DND-41 (cell line): Measurements from ENCODE around the gene BRI3BP.

Source experiments
- EZH2 ChIP-seq: IDR thresholded peaks from 3 replicates; pipeline ENCODE4 v1.6.1; 2012; ENCODE audit warnings: borderline replicate concordance, low read depth, mild to moderate bottlenecking, moderate library complexity, low read length, inconsistent platforms; ENCODE audit not compliant: severe bottlenecking
- TF ChIP-seq, protein P1 (sequence below): IDR thresholded peaks from 2 replicates; pipeline ENCODE4 v1.5.1; 2012; ENCODE audit warnings: borderline replicate concordance, low read length, moderate library complexity, mild to moderate bottlenecking; ENCODE audit not compliant: poor library complexity, severe bottlenecking; ENCODE audit errors: extremely low read depth

DNA sequence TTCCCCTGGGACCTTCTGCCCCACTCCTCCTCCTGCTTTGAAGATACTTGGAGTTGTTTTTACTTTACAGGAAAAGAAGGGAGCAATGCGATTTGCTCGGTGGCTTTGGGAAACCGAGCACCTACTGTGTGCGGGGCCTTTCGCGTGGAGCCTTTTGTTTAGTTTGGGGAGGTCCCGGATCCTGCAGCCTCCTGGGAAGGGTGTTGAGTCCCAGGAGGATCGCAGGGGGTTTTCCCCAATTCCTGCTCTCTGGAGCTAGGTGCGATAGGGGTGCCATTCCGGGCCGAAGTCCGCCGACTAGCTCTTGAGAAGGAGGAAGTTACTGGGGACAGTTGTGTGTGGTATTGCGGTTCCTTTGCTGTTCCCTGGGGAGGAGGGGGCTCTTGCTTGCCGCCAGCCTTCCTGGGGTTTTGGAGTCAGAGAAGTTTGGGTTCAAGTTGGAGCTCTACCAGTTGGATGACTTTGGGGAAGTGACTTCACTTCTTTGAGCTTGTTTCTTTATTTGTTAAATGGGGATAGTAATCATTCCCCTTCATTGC is 1.1 kb downstream of the BRI3BP start:
- TF ChIP-seq, protein P1, sequence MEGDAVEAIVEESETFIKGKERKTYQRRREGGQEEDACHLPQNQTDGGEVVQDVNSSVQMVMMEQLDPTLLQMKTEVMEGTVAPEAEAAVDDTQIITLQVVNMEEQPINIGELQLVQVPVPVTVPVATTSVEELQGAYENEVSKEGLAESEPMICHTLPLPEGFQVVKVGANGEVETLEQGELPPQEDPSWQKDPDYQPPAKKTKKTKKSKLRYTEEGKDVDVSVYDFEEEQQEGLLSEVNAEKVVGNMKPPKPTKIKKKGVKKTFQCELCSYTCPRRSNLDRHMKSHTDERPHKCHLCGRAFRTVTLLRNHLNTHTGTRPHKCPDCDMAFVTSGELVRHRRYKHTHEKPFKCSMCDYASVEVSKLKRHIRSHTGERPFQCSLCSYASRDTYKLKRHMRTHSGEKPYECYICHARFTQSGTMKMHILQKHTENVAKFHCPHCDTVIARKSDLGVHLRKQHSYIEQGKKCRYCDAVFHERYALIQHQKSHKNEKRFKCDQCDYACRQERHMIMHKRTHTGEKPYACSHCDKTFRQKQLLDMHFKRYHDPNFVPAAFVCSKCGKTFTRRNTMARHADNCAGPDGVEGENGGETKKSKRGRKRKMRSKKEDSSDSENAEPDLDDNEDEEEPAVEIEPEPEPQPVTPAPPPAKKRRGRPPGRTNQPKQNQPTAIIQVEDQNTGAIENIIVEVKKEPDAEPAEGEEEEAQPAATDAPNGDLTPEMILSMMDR: no peak
- no peak for TF ChIP-seq EZH2
